Left ventricle myocardium inferior (tissue), 1 donor: Measurements from ENCODE around the gene LRRC61. TPM values are rescaled to one million over a fixed set of nuclear protein-coding genes. Genes with fewer than 3 reads are reported as not detected.
A peak's percentile ranks its signal among the peaks of the same experiment; 100 is the strongest.

Experiments used
- DNase-seq: peaks from one replicate; pipeline ENCODE4 v3.0.0-alpha.2; 2020
- H3K27ac ChIP-seq: fragments of 200-600 bp; replicated peaks from 2 replicates; pipeline ENCODE4 v1.8.0; 2021
- H3K27me3 ChIP-seq: fragments of 200-600 bp; 2 replicates; pipeline ENCODE4 v1.8.0; 2021; ENCODE audit warnings: low read depth
- H3K36me3 ChIP-seq: fragments of 200-600 bp; 2 replicates; pipeline ENCODE4 v1.8.0; 2021
- H3K4me1 ChIP-seq: fragments of 200-600 bp; 2 replicates; pipeline ENCODE4 v1.8.0; 2021
- H3K4me3 ChIP-seq: fragments of 200-600 bp; 2 replicates; pipeline ENCODE4 v1.8.0; 2021; ENCODE audit warnings: mild to moderate bottlenecking, moderate library complexity
- H3K9me3 ChIP-seq: fragments of 200-600 bp; replicated peaks from 2 replicates; pipeline ENCODE4 v1.8.0; 2021
- CTCF ChIP-seq: fragments of 200-600 bp; IDR thresholded peaks from 2 replicates; pipeline ENCODE4 v1.8.0; 2021; ENCODE audit warnings: antibody characterized with exemption, mild to moderate bottlenecking, borderline replicate concordance
- intact Hi-C: fragments of 100-400 bp; cut with micrococcal nuclease; formaldehyde crosslinking; loops from one replicate; pipeline ENCODE4 v1.11.0; 2022
- total RNA-seq: library from RNA; stranded (reverse); fragmentation: NEBNext Ultra II Directional; extraction: Animal tissue kit (Norgen Biotek cat#: 25700); gene quantifications from one replicate; pipeline ENCODE4 v1.2.1, GENCODE V29; 2021
- donor health status: DM: no; HTN: yes; CAD: no; lungs with severe emphysema.

LRRC61 gene
- total RNA-seq, 1 donor from 2014 or later, result 4.3 TPM

- intact Hi-C loops, result no loop called here
- TF ChIP-seq CTCF, result no peak
- Histone ChIP-seq H3K9me3 (no peaks in the 10 kb centered on the region), H3K27ac (no peak overlapping the region), H3K4me1 (peaks cover 32% of the 10 kb centered on the region), H3K36me3 (no peaks in the 10 kb centered on the region), H3K4me3 (no peak overlapping the region), H3K27me3 (peaks cover 23% of the 10 kb centered on the region)
- no peak for DNase-seq
Measured at GRCh38 chr7:150336746-150337145, 13.6 kb downstream of the LRRC61 start.

- Histone ChIP-seq H3K36me3 (no peaks in the 10 kb centered on the region), H3K4me3 (no peak overlapping the region), H3K27me3 (peaks cover 27% of the 10 kb centered on the region), H3K4me1 (peaks cover 35% of the 10 kb centered on the region), H3K27ac (no peak overlapping the region), H3K9me3 (no peaks in the 10 kb centered on the region)
- no peak for TF ChIP-seq CTCF
- DNase-seq, result no peak
- intact Hi-C loops, result no loop called here
Measured at GRCh38 chr7:150337179-150337578, 14.0 kb downstream of the LRRC61 start.

GRCh38 chr7:150337659-150338081 lies 14.5 kb downstream of the LRRC61 start:
- Histone ChIP-seq H3K9me3 (no peaks in the 10 kb centered on the region), H3K27me3 (peaks cover 32% of the 10 kb centered on the region), H3K36me3 (no peaks in the 10 kb centered on the region), H3K27ac (no peak overlapping the region), H3K4me3 (no peak overlapping the region), H3K4me1 (peaks cover 35% of the 10 kb centered on the region)
- intact Hi-C loops, result no loop called here
- TF ChIP-seq CTCF, result no peak
- DNase-seq, result no peak

- Histone ChIP-seq H3K27ac (no peak overlapping the region), H3K4me1 (peaks cover 35% of the 10 kb centered on the region), H3K36me3 (no peaks in the 10 kb centered on the region), H3K9me3 (no peaks in the 10 kb centered on the region), H3K27me3 (peaks cover 38% of the 10 kb centered on the region), H3K4me3 (no peak overlapping the region)
- DNase-seq, result no peak
- no peak for TF ChIP-seq CTCF
- intact Hi-C loops, result no loop called here
Measured at GRCh38 chr7:150338166-150338829, 15.1 kb downstream of the LRRC61 start.

GRCh38 chr7:150339409-150339809 lies 16.3 kb downstream of the LRRC61 start:
- Histone ChIP-seq H3K36me3 (no peaks in the 10 kb centered on the region), H3K4me1 (peaks cover 35% of the 10 kb centered on the region), H3K9me3 (peaks cover 8% of the 10 kb centered on the region), H3K27ac (no peak overlapping the region), H3K4me3 (peak overlapping the region; percentile 67), H3K27me3 (peaks cover 50% of the 10 kb centered on the region)
- no peak for DNase-seq
- intact Hi-C loops, result no loop called here
- no peak for TF ChIP-seq CTCF
